HG03575 (cell line): ENCODE results near the gene OR9Q2.
"Not testable (repeated sequence)": the region's sequence is repeated elsewhere in the genome, so short reads cannot be mapped to it uniquely, and the experiment has no call there.

Experiments used
- ATAC-seq: cut with Tn5 transposase; IDR thresholded peaks from one replicate; pipeline ENCODE4 v1.9.1; 2021; ENCODE audit not compliant: unreplicated experiment, insufficient number of reproducible peaks, low FRiP score; ENCODE audit errors: extremely low read depth

Gene OR9Q2

GRCh38 chr11:58188770-58189169 is at the start of gene OR9Q2:
Gene OR9Q2, plus strand, starts transcription at chr11:58189070. Its CDS starts 1,421 bp downstream, at chr11:58190491.
- ATAC-seq = no peak

- no peak for ATAC-seq
These were observed 46.1 kb upstream of the OR9Q2 start for GRCh38 chr11:58142761-58143160.

GRCh38 chr11:58152781-58153180 is 36.1 kb upstream of the OR9Q2 start:
- no peak for ATAC-seq

GRCh38 chr11:58164389-58164788 is 24.5 kb upstream of the OR9Q2 start:
- no peak for ATAC-seq

GRCh38 chr11:58164990-58165389 is 23.9 kb upstream of the OR9Q2 start:
- no peak for ATAC-seq

GRCh38 chr11:58165504-58166106 is 23.3 kb upstream of the OR9Q2 start:
- ATAC-seq = no peak

GRCh38 chr11:58177409-58178054 is 11.3 kb upstream of the OR9Q2 start:
- no peak for ATAC-seq

- no peak for ATAC-seq
These were observed 10.4 kb upstream of the OR9Q2 start for GRCh38 chr11:58178444-58178843.

- ATAC-seq = no peak
These were observed 9.2 kb upstream of the OR9Q2 start for GRCh38 chr11:58179648-58180047.

GRCh38 chr11:58186938-58187337 is 1.9 kb upstream of the OR9Q2 start:
- ATAC-seq = no peak

GRCh38 chr11:58192229-58192628 is 3.4 kb downstream of the OR9Q2 start:
- ATAC-seq = no peak

GRCh38 chr11:58193391-58193790 is 4.5 kb downstream of the OR9Q2 start:
- ATAC-seq = no peak

- no peak for ATAC-seq
These were observed 7.1 kb downstream of the OR9Q2 start for GRCh38 chr11:58195939-58196338.

- ATAC-seq = no peak
These were observed 10.4 kb downstream of the OR9Q2 start for GRCh38 chr11:58199271-58199670.

- ATAC-seq = no peak
These were observed 15.2 kb downstream of the OR9Q2 start, which contains the start of gene OR1S2 for GRCh38 chr11:58204042-58204441. Gene OR1S2, minus strand, starts transcription at chr11:58204142. Its CDS starts 0 bp downstream, at chr11:58204142.

- not testable (repeated sequence) for ATAC-seq
These were observed 23.6 kb downstream of the OR9Q2 start, which contains the start of gene OR1S1 for GRCh38 chr11:58212420-58212819. Gene OR1S1, plus strand, starts transcription at chr11:58212720.

GRCh38 chr11:58216476-58216875 is 27.6 kb downstream of the OR9Q2 start:
- ATAC-seq = no peak

- ATAC-seq = no peak
These were observed 33.9 kb downstream of the OR9Q2 start for GRCh38 chr11:58222721-58223120.

- no peak for ATAC-seq
These were observed 39.2 kb downstream of the OR9Q2 start for GRCh38 chr11:58227956-58228615.
